ENCODE measurements around the gene DEFB128.

GRCh38 chr20:199996-200395 is 10.5 kb upstream of the DEFB128 start:
- no peak for TF ChIP-seq CTCF (IDR thresholded peaks at IDR 0.05)
- TF ChIP-seq ZFX (IDR thresholded peaks at IDR 0.05; ENCODE audit: borderline replicate concordance): no peak

All from 22Rv1 (cell line).